ENCODE measurements around the gene SCGB1C1. TPM values are rescaled to one million over a fixed set of nuclear protein-coding genes. Genes with fewer than 3 reads are reported as not detected.
"Not testable (repeated sequence)": the region's sequence is repeated elsewhere in the genome, so short reads cannot be mapped to it uniquely, and the experiment has no call there.

Gene SCGB1C1
- polyA plus RNA-seq, 4 donors: 0.44 to 0.83 (median 0.48) TPM; not detected in 1

- no peak for DNase-seq (ENCODE audit: low read depth in 4 of 4, low spot score in 2 of 4)
Measured at GRCh38 chr11:216081-216974, 23.4 kb downstream of the SCGB1C1 start.

- no peak for DNase-seq (ENCODE audit: low read depth in 4 of 4, low spot score in 2 of 4)
Measured at GRCh38 chr11:217704-218103, 24.8 kb downstream of the SCGB1C1 start.

GRCh38 chr11:218815-219593 is 26.1 kb downstream of the SCGB1C1 start:
- DNase-seq (ENCODE audit: low read depth in 4 of 4, low spot score in 2 of 4): no peak

GRCh38 chr11:220641-221215 is 27.9 kb downstream of the SCGB1C1 start:
- not testable (repeated sequence) for DNase-seq (ENCODE audit: low read depth in 4 of 4, low spot score in 2 of 4)

GRCh38 chr11:221539-221938 is 28.7 kb downstream of the SCGB1C1 start:
- DNase-seq (ENCODE audit: low read depth in 4 of 4, low spot score in 2 of 4): no peak

GRCh38 chr11:221998-222789 is 29.3 kb downstream of the SCGB1C1 start:
- DNase-seq (ENCODE audit: low read depth in 4 of 4, low spot score in 2 of 4): no peak

- no peak for DNase-seq (ENCODE audit: low read depth in 4 of 4, low spot score in 2 of 4)
Measured at GRCh38 chr11:223026-223789, 30.3 kb downstream of the SCGB1C1 start.

- DNase-seq (ENCODE audit: low read depth in 4 of 4, low spot score in 2 of 4): no peak
Measured at GRCh38 chr11:223884-224283, 31.0 kb downstream of the SCGB1C1 start.

- DNase-seq (ENCODE audit: low read depth in 4 of 4, low spot score in 2 of 4): no peak
Measured at GRCh38 chr11:224424-224823, 31.5 kb downstream of the SCGB1C1 start.

GRCh38 chr11:225734-226453 is 33.0 kb downstream of the SCGB1C1 start:
- no peak for DNase-seq (ENCODE audit: low read depth in 4 of 4, low spot score in 2 of 4)

GRCh38 chr11:227824-228379 is 35.0 kb downstream of the SCGB1C1 start:
- DNase-seq (ENCODE audit: low read depth in 4 of 4, low spot score in 2 of 4): no peak

- no peak for DNase-seq (ENCODE audit: low read depth in 4 of 4, low spot score in 2 of 4)
Measured at GRCh38 chr11:230431-230830, 37.6 kb downstream of the SCGB1C1 start.

GRCh38 chr11:232783-233565 is 40.1 kb downstream of the SCGB1C1 start:
- no peak for DNase-seq (ENCODE audit: low read depth in 4 of 4, low spot score in 2 of 4)

- DNase-seq (ENCODE audit: low read depth in 4 of 4, low spot score in 2 of 4): no peak
Measured at GRCh38 chr11:235180-235579, 42.3 kb downstream of the SCGB1C1 start.

- DNase-seq (ENCODE audit: low read depth in 4 of 4, low spot score in 2 of 4): peak in 3 of 4 donors; percentile 5 to 39 (median 26)
Measured at GRCh38 chr11:235609-235996, 42.7 kb downstream of the SCGB1C1 start.

GRCh38 chr11:235997-236773 is 43.3 kb downstream of the SCGB1C1 start, which contains the start of gene SIRT3:
Gene SIRT3, minus strand, starts transcription at chr11:236342. Its CDS starts 14 bp downstream, at chr11:236328.
- DNase-seq (ENCODE audit: low read depth in 4 of 4, low spot score in 2 of 4): peak; percentile 46 to 77 (median 66)

Measured in left renal cortex interstitium (tissue), 4 donors.